Dedifferentiated amniotic fluid mesenchymal stem cell (primary cell): Measurements from ENCODE around the gene ACVR1B.

ENCODE experiments used
- DNase-seq: peaks from one replicate; pipeline ENCODE4 v3.0.0-alpha.2; 2016; ENCODE audit errors: extremely low spot score

Gene ACVR1B

GRCh38 chr12:52004042-52004648 is 52.6 kb downstream of the ACVR1B start:
- peak; percentile 42 for DNase-seq

- no peak for DNase-seq
These were observed 53.9 kb downstream of the ACVR1B start for GRCh38 chr12:52005218-52005902.

- no peak for DNase-seq
These were observed 54.6 kb downstream of the ACVR1B start for GRCh38 chr12:52005903-52006703.

GRCh38 chr12:52006726-52007157 is 55.2 kb downstream of the ACVR1B start, which contains the start of gene TAMALIN:
TAMALIN (plus strand) TSS chr12:52006946; CDS start chr12:52007020, 74 bp downstream.
- DNase-seq, result no peak

GRCh38 chr12:52007158-52007921 is 55.8 kb downstream of the ACVR1B start:
- no peak for DNase-seq

GRCh38 chr12:52007982-52008510 is 56.5 kb downstream of the ACVR1B start:
- DNase-seq, result no peak

GRCh38 chr12:52009081-52009751 is 57.7 kb downstream of the ACVR1B start:
- DNase-seq, result no peak

GRCh38 chr12:52010152-52010622 is 58.7 kb downstream of the ACVR1B start:
- peak; percentile 49 for DNase-seq

- no peak for DNase-seq
These were observed 59.4 kb downstream of the ACVR1B start for GRCh38 chr12:52010692-52011601.

- no peak for DNase-seq
These were observed 60.2 kb downstream of the ACVR1B start for GRCh38 chr12:52011602-52012214.

- DNase-seq, result no peak
These were observed 62.3 kb downstream of the ACVR1B start for GRCh38 chr12:52013626-52014310.

- DNase-seq, result no peak
These were observed 63.4 kb downstream of the ACVR1B start for GRCh38 chr12:52014567-52015530.

GRCh38 chr12:52015532-52016041 is 64.1 kb downstream of the ACVR1B start:
- DNase-seq, result no peak

- DNase-seq, result no peak
These were observed 67.1 kb downstream of the ACVR1B start for GRCh38 chr12:52018433-52019112.

GRCh38 chr12:52019113-52019770 is 67.7 kb downstream of the ACVR1B start:
- no peak for DNase-seq
